NCI-H748 (cell line): ENCODE measurements around the gene TMEM240.
"Not testable (repeated sequence)": the region's sequence is repeated elsewhere in the genome, so short reads cannot be mapped to it uniquely, and the experiment has no call there.

Experiments used
- DNase-seq: peaks from one replicate; lab custom pipeline; 2025; ENCODE audit not compliant: unreplicated experiment; lab: John Stamatoyannopoulos, UW

TMEM240 gene

DNA sequence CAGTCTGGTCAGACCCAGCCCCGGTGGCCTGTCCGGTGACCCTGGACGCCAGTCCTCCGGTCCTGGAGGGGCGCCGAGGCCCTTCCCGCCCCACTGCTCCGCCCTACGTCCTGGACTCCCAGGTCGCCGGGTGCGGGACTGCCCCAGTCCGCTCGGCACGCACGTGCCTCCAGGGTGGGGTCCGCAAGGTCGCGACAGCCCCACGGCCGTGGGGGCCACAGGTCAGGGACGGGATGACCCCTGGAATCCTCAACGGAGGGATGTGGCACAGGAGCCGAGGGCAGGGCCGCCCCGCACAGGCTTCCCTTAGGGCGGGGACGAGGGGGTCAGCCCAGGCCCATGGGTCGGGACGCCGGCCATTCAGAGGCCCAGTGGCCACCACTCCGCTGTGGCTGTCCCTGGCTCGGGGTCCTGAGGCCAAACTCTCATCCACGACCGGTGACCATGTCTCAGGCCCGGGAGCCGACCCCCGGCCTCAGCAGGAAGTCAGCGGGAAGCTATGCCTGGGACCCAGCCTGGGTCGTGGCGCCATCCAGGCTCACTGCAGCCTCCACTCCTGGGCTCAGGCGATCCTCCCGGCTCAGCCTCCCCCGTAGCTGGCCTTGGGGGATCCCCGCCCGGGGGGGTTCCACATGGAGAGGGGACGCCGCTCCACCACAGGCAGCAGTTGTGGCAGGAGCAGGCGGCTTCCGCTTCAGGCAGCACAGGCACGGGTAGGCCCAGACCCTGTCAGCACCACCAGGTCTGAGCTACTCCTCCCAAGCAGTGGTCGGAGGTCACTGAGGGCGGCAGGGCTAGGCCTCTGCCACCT lies 599 bp upstream of the TMEM240 start:
- DNase-seq, result no peak

DNA sequence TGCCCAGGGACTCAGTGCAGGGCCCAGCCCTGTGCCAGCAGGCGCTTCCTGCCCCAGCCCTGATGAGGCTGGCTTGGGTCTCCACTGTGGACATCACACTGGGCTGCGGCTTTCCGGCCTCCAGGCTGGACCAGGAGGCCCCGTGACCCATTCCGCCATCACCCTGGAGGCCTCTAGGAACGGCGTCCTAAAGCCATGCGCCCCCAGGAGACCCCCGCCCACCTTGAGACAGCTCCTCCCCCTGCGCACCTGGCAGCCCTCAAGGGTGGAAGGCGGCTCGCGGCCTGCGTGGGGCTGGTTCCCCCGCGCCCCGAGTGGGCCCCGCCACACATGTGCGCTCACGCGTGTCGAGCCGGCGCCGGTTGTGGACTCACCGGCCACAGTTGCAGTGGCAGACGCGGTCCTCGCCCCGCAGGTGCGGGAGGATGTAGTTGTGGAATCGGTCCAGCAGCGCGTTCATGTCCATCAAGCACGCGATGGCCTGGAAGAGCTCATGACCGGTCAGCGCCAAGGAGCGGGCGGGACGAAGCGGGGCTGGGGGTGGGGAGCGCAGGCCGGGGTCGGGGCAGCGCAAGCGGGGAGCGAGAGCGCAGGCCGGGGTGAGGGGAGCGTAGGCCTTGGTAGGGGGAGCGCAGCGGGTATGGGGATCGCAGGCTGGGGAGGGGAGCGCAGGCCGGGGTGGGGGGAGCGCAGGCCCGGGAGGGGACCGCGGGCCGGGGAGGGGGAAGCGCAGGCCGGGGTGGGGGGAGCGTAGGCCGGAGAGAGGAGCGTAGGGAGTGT lies 924 bp downstream of the TMEM240 start:
- DNase-seq, result peak; percentile 36

DNA sequence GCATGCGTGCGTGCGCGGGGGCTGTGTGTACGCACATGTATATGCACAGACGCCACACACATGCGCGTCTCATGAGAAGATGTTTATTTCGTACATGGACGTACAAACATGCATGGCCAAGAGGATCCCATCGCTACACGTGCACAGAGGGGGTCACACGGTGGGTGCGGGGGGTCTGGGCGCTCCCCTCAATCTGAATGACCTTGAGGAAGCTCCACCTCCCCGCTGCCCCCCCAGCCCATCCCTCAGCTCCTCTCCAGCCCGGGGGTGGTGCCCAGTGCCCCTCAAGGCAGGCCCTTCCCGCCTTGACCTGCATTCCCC lies 1.5 kb downstream of the TMEM240 start:
- DNase-seq, result no peak

DNA sequence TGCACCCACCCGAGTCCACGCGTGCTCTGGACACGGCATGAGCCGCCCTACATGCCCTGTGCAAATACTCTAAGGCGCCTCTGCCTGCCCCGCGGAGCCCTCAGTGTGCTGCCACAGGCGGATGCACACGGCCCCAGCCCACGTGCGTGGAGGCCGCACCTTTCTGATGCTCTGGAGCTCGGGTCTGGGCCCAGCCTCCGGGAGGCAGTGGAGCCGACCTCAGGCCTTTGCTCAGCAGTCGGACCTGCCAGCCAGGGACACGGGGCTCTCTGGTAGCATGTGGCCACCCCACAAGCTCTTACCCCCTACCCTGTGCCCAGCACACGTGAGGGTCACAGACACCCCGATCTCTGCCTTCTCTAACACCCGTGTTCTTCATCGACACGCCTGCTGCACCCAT lies 2.1 kb downstream of the TMEM240 start:
- DNase-seq, result no peak

DNA sequence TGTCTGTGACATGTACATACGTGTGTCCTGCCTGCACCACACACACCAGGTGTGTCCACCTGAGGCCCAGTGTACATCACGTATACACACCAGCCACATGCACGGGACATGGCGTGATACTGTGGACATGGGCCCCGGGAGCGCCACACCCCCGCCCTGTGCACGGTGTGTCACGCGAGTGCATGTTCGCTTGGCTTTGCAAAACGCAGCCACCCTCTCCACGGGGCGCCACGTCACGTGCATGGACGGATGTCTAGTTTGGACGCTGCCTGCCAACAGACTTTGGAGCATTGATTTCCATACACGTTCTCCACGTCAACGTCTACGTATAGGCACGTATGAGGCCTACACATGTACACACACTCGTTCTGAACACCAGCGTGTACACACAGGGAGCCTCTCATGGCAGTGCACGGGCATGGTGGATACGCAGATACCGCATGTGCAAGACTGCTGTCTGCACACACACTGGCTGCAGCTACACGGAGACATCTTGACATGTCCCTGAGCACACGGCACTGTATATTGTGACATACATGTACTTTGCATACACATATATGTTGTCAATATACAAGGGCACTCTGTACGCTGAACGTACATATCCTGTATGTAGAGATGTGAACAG lies 2.7 kb downstream of the TMEM240 start:
- no peak for DNase-seq

DNA sequence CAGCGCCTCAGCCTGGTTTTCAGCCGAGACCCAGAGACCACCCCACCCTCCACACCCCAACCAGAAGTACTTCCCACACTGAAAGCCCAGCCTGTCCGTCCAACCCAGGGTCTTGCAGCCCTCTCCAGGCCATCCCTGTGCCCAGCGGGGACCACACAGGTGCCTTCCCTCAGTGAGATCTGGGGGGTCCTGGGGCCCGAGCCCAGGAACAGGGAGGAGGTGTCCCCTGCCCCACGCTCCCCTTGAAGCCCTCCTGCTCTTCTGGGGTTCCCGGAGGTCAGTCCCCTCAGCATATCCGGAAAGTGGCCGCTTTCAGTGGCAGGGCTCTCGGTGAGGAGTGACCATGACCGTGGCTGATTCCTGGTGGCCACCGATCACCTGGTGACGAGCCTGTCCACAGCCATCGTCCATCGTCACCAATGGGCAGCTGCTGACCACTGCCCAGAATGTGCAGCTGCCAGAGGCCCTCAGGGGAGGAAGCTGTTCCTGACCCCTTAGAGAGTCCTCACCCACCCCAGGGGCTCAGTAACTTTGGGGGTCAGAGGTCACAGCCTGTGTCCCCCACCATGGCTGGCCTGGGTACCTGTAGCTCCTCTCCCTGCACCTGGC lies 3.4 kb downstream of the TMEM240 start:
- no peak for DNase-seq

GRCh38 chr1:1536019-1536937 lies 4.1 kb downstream of the TMEM240 start:
- DNase-seq, result no peak

DNA sequence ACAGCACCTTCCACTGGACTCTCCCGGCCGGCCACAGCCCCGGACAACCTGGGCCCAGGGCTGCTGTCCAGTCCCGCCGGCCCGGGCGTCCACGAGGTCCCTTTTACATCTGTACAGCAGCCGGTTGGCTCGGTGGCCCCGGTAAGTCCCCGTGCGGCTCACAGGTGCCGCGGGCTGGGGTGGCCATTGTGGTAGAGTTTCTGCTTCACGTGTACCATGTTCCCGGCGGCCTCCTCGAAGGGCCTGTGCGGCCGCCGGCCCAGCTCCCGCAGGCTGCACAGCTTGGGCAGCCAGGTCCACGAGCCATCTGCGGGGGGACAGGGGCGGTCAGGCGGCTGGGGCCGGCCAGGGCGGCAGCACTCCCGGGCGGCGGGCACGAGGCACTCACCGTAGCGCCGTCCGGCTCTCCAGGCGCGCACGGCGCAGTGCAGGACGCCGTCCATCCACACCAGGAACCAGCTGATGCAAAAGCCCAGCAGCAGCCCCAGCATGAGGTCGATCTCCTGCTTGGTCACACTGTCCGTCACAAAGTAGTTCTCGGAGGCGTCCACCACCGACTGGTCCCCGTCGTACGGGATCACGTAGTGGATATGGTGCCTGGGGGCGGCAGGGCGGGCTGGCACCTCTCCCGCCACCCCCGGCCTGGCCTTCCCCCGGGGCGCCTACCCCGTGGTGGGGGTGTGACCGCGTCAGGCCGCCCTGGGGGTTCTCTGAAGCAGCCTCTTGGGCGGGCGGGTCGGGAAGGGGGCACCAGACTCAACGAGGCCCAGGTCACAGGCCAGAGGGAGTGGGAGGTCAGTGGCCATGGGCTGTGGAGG lies 5.0 kb downstream of the TMEM240 start:
- DNase-seq, result no peak

- DNase-seq, result no peak
Measured at GRCh38 chr1:1534401-1535154, 5.8 kb downstream of the TMEM240 start.

- not testable (repeated sequence) for DNase-seq
Measured at GRCh38 chr1:1533894-1534291, 6.5 kb downstream of the TMEM240 start.

DNA sequence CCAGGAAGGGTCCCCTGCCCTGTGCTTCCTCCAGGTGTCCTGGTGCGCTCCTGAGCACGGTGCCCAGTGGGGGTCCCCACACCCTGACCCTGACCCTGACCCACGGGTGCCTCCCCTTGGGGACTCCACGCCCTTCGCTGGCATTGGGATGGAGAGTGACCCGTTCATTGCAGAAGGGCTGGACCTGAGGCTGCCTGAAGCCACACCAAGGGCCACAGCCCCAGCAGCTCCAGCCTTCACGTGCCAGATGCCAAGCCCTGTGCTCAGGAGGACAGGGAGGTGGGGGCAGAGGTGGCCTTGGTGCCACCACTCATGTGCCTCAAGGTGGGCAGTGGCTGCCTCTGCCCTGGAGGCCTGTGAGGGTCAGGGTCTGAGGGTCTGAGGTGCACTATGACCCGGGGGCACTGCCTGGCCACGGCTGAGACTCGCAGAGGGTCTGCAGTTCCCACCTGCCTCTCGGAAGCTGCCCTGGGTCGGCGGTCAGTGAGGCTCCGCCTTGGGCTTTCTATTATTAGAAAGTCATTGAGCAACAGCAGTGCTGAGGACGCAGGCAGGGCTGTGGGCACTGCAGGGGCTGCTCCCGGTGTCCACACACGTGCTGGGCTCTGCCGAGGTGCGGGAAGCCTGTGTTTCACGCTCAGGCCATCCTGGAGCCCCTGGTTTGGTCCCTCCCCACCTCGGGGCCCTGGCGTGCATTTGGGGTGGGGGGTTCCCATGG lies 7.1 kb downstream of the TMEM240 start:
- not testable (repeated sequence) for DNase-seq

GRCh38 chr1:1531947-1532346 lies 8.5 kb downstream of the TMEM240 start:
- no peak for DNase-seq

GRCh38 chr1:1529936-1530335 lies 10.5 kb downstream of the TMEM240 start:
- DNase-seq, result no peak

- DNase-seq, result no peak
Measured at GRCh38 chr1:1529321-1529720, 11.1 kb downstream of the TMEM240 start.

DNA sequence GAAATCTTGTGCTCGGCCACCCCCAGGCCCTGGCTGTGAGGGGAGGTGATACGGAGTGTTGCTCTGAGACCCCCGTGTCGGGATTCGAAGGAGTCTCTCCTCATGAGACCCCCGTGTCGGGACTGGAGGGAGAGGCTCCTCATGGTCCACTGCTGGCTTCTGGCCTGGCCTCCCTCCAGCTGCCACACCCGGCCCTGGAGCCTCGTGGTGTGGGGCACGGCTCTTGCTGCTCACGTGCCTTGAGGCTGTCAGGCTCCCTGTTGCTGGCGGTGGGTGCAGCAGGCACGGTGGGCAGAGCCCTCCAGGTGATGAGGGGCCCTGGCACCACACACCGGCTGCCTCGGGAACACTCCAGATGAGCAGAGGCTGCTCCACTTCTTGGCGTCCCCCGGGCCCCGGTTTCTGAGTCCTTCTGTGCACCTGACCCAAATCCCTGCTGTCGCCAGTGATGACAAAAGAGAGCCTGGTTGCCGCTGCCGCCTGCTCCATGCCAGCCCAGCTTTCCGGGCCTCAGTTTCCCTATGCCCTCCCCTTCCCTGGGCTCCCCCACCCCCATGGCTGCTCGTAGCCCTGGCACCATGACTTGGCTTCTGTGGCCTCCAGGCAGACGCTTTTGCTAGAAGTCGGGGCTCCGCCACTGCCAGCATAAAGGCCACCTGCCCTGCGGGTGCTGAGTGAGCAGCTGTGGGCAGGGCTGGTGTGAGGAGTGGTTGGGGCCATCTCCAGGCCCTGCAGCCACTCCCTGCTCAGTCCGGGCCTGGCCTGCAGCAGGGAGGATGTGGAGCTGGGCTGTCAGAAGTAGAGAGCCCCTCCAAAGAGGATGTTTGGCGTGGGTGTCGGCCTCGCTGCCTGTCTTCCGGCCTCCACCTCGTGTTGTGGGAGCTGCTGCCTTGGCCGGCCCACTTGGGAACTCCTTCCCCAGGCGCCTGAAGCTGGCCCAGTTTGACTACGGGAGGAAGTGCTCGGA lies 11.8 kb downstream of the TMEM240 start:
- no peak for DNase-seq

- DNase-seq, result no peak
Measured at GRCh38 chr1:1527092-1527816, 13.2 kb downstream of the TMEM240 start.

DNA sequence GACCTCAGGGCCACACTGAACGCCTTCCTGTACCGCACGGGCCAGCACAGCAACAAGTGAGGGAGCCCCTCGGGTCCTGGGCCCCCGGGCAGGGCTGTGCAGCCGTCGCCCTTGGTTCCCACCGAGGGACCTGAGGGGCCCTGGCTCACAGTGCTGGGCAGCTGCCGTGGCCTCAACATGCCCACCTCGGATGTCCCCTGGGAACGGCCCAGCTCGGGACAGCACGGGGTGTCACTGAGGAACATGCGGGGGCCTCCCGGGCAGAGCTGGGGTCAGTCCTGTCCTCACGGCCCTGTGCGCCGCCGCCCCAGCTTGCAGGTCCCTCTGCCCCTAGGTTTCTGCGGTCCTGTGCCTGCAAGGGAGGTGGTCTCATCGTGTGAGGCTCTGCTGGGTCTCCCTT lies 13.9 kb downstream of the TMEM240 start:
- not testable (repeated sequence) for DNase-seq
